Parathyroid adenoma (tissue), 2 donors: Measurements from ENCODE around the gene KRT33B.

Experiments
- H2AFZ ChIP-seq: fragments of 300-600 bp; sonication (generic); one replicate; pipeline ENCODE4 v1.7.0; 2017; ENCODE audit warnings: antibody characterized with exemption, mild to moderate bottlenecking
- H3K27ac ChIP-seq: fragments of 300-600 bp; sonication (generic); one replicate; pipeline ENCODE4 v1.7.0; 2017
- H3K27me3 ChIP-seq: fragments of 300-600 bp; sonication (generic); one replicate; pipeline ENCODE4 v1.7.0; 2017; ENCODE audit warnings: low read length; ENCODE audit not compliant: control insufficient read depth, insufficient read depth
- H3K36me3 ChIP-seq: fragments of 300-600 bp; sonication (generic); one replicate; pipeline ENCODE4 v1.7.0; 2017; ENCODE audit warnings: low read length; ENCODE audit not compliant: control insufficient read depth, insufficient read depth
- H3K4me1 ChIP-seq: fragments of 300-600 bp; sonication (generic); one replicate; pipeline ENCODE4 v1.7.0; 2017; ENCODE audit warnings: control low read depth
- H3K4me2 ChIP-seq: fragments of 300-600 bp; sonication (generic); one replicate; pipeline ENCODE4 v1.7.0; 2017; ENCODE audit warnings: low read length
- H3K4me3 ChIP-seq: fragments of 300-600 bp; sonication (generic); one replicate; pipeline ENCODE4 v1.7.0; 2017; ENCODE audit warnings: low read depth, low read length
- H3K79me2 ChIP-seq: fragments of 300-600 bp; sonication (generic); one replicate; pipeline ENCODE4 v1.7.0; 2017; ENCODE audit warnings: control low read depth
- H3K9ac ChIP-seq: fragments of 300-600 bp; sonication (generic); one replicate; pipeline ENCODE4 v1.7.0; 2017; ENCODE audit warnings: mild to moderate bottlenecking
- H3K9me3 ChIP-seq: fragments of 300-600 bp; sonication (generic); one replicate; pipeline ENCODE4 v1.7.0; 2017; ENCODE audit warnings: low read length; ENCODE audit not compliant: control insufficient read depth
- TF ChIP-seq, protein P1 (sequence below): fragments of 300-600 bp; sonication (generic); IDR thresholded peaks from one replicate; pipeline ENCODE4 v1.7.0; 2017; ENCODE audit warnings: antibody characterized with exemption, mild to moderate bottlenecking
- donor health status: primary hyperparathyroidism.

KRT33B gene

DNA sequence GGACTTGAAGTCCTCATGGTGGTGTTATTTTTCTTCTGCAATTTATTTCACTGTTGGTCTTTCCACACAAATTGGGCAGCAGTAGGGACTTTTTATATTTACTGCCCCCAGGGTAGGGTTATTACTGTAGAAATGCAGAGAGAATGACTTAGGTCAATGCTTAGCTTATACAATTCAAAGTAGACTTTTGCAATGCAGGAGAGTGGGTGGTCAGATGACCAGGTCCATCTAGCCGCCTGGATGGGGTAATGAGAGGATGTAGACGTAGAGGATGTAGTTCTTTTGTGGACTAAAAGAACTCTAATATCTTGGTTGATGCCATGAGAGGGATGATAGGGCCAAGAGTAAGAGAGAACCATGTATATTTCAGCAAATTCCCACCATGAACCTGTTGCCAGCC is 51.4 kb downstream of the KRT33B start:
- H3K9ac ChIP-seq, result no peak overlapping the region
- TF ChIP-seq, protein P1, sequence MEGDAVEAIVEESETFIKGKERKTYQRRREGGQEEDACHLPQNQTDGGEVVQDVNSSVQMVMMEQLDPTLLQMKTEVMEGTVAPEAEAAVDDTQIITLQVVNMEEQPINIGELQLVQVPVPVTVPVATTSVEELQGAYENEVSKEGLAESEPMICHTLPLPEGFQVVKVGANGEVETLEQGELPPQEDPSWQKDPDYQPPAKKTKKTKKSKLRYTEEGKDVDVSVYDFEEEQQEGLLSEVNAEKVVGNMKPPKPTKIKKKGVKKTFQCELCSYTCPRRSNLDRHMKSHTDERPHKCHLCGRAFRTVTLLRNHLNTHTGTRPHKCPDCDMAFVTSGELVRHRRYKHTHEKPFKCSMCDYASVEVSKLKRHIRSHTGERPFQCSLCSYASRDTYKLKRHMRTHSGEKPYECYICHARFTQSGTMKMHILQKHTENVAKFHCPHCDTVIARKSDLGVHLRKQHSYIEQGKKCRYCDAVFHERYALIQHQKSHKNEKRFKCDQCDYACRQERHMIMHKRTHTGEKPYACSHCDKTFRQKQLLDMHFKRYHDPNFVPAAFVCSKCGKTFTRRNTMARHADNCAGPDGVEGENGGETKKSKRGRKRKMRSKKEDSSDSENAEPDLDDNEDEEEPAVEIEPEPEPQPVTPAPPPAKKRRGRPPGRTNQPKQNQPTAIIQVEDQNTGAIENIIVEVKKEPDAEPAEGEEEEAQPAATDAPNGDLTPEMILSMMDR, result no peak
- H3K4me1 ChIP-seq, result no peaks in the 10 kb centered on the region
- H3K27ac ChIP-seq, result no peak overlapping the region
- no peaks in the 10 kb centered on the region for H3K36me3 ChIP-seq
- no peak overlapping the region for H3K4me3 ChIP-seq
- no peak overlapping the region for H2AFZ ChIP-seq
- H3K4me2 ChIP-seq, result no peak overlapping the region
- H3K9me3 ChIP-seq, result no peaks in the 10 kb centered on the region
- no peaks in the 10 kb centered on the region for H3K27me3 ChIP-seq
- H3K79me2 ChIP-seq, result no peaks in the 10 kb centered on the region

DNA sequence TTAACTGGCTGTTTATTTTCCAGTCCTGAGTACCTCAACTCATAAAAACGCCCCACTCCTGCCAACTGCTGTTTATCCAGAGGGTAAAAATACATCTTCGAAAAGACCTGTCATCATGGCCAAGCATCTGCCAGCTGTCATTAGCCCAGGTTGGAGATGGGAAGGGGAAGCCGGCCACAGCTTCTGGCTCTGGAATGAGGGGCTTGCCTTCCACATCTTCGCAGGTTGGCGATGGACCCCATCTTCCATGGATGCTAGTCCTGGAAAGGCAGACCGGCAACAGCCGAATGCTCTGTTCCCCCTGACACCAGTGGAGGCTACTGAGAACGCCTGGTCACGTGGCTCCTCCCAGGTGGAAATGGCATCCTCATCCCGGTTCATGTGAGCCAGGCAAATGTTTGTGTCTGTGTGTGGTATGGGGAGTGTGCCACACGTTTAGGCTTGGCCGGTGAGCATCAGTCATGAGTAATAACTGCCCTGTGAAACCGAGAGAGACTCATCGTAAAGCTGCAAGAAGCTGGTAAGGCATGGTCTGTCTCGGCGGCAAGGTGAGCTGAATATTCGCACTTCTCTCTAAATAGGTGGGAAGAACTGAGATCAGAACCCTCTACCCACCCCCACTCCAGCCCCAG is 53.7 kb downstream of the KRT33B start:
- no peak overlapping the region for H3K9ac ChIP-seq
- H3K79me2 ChIP-seq, result no peaks in the 10 kb centered on the region
- H3K9me3 ChIP-seq, result no peaks in the 10 kb centered on the region
- no peaks in the 10 kb centered on the region for H3K27me3 ChIP-seq
- no peak overlapping the region for H3K4me3 ChIP-seq
- H3K36me3 ChIP-seq, result no peaks in the 10 kb centered on the region
- TF ChIP-seq, protein P1, result no peak
- no peaks in the 10 kb centered on the region for H3K4me1 ChIP-seq
- no peak overlapping the region for H3K4me2 ChIP-seq
- no peak overlapping the region for H3K27ac ChIP-seq
- no peak overlapping the region for H2AFZ ChIP-seq

- Histone ChIP-seq H3K79me2 (no peaks in the 10 kb centered on the region), H3K4me3 (no peak within 1 kb of the TSS), H3K9ac (no peak within 1 kb of the TSS), H3K36me3 (no peaks in the 10 kb centered on the region), H3K9me3 (no peaks in the 10 kb centered on the region), H3K4me2 (no peak within 1 kb of the TSS), H3K27ac (no peak within 1 kb of the TSS), H2AFZ (no peak within 1 kb of the TSS), H3K27me3 (no peaks in the 10 kb centered on the region), H3K4me1 (no peaks in the 10 kb centered on the region)
- TF ChIP-seq, protein P1, result no peak
Measured at GRCh38 chr17:41315204-41315794, 54.3 kb downstream of the KRT33B start, which contains the start of gene KRTAP17-1. KRTAP17-1 (minus strand) TSS chr17:41315710; CDS start chr17:41315650, 60 bp downstream.
